Omental fat pad (tissue), 4 donors: ENCODE results near the gene TYMP. TPM values are rescaled to one million over a fixed set of nuclear protein-coding genes. Genes with fewer than 3 reads are reported as not detected.
A peak's percentile ranks its signal among the peaks of the same experiment; 100 is the strongest.

Experiments
- ATAC-seq: fragments of 150-250 bp; one replicate; pipeline ENCODE4 v1.9.1; 2016; ENCODE audit warnings: mild to moderate bottlenecking, moderate library complexity; ENCODE audit not compliant: low FRiP score
- DNase-seq: peaks from one replicate; pipeline ENCODE4 v3.0.0-alpha.2; 2019; ENCODE audit warnings: low spot score
- total RNA-seq, 4 donors: library from RNA; depleted of rRNA; stranded (reverse); fragments of >200 nt; gene quantifications; one replicate each; pipeline ENCODE4 v1.1.0, GENCODE V29; 2016
- TF ChIP-seq, protein P1 (sequence below), 3 donors: fragments of 450-650 bp; IDR thresholded peaks; one replicate each; pipeline ENCODE4 v1.5.1; 2016 to 2017; ENCODE audit warnings: antibody characterized with exemption in 3 of 3, mild to moderate bottlenecking in 3 of 3, moderate library complexity in 2 of 3

Gene TYMP
- total RNA-seq, 4 donors from 2014 or later = 47.9 to 212 (median 144) TPM

DNA sequence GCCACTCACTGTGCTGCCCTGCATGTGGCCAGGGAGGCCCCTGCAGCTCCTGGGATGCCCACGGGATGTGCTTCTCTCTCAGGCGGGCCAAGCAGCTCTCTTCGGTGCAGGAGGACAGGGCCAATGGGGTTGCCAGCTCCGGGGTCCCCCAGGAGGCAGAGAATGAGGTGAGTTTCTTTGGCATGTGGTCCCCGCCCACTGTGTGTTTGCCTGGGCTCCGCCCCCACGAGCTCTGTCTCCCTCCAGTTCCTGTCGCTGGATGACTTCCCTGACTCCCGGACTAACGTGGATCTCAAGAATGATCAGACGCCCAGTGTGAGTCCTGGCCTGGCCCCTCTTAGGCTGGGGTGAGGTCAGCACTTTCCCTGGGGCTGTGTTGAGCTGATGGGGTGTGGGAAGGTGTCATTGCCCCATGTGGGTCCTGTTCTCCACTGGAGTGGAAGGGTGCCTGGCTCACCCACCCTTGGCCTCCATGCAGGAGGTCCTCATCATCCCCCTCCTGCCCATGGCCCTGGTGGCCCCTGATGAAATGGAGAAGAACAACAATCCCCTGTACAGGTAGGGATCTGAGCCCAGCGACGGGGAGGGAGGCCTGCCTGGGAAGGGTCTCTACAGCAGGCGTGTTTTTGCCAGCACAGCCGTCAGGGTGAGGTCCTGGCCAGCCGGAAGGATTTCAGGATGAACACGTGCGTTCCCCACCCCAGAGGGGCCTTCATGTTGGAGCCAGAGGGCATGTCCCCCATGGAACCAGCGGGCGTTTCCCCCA, 12.1 kb downstream of the TYMP start:
- no peak for DNase-seq
- ATAC-seq = no peak
- TF ChIP-seq, protein P1, sequence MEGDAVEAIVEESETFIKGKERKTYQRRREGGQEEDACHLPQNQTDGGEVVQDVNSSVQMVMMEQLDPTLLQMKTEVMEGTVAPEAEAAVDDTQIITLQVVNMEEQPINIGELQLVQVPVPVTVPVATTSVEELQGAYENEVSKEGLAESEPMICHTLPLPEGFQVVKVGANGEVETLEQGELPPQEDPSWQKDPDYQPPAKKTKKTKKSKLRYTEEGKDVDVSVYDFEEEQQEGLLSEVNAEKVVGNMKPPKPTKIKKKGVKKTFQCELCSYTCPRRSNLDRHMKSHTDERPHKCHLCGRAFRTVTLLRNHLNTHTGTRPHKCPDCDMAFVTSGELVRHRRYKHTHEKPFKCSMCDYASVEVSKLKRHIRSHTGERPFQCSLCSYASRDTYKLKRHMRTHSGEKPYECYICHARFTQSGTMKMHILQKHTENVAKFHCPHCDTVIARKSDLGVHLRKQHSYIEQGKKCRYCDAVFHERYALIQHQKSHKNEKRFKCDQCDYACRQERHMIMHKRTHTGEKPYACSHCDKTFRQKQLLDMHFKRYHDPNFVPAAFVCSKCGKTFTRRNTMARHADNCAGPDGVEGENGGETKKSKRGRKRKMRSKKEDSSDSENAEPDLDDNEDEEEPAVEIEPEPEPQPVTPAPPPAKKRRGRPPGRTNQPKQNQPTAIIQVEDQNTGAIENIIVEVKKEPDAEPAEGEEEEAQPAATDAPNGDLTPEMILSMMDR (IDR thresholded peaks at IDR 0.05) = no peak

DNA sequence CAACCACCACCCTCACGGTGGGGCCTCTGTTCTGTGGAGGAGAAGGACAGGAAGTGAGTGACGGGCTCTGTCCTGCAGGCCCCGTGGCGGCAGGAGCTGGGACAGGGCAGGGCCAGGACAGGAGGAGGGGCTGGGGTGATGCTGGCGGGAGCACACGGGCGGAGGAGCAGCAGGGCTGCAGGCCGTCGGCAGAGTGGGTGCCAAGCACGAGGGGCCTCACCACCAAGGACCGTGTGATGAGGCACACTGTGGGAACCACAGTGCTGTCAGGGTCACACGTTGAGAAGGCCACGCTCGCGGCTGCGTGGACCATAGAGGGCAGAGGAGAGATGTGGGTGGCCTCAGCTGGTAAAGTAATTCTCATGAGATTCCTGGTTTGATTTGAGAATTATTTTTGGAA, 12.9 kb downstream of the TYMP start:
- ATAC-seq (no peak), DNase-seq (no peak)
- TF ChIP-seq, protein P1 (IDR thresholded peaks at IDR 0.05) = no peak

DNA sequence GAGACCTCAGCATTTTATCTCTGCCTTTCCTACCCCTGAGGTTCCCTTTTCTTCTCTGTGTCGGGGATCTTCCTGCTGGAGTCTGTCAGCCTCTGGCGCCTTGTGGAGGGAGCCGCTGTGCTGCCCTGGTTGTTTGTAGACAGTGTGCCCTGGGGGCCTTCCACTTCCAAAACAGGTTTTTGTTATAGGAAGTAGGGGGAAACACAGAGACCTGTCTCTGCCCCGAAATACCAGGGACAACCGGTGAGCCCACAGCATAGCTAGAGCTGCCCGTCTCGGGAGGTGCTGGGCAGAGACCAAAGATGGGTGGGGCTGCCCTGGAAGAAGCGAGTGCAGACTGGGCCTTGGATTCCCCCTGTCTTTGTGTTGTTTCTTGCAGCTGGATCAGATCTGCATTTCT, 13.7 kb downstream of the TYMP start:
- ATAC-seq = no peak
- DNase-seq = no peak
- TF ChIP-seq, protein P1 (IDR thresholded peaks at IDR 0.05) = no peak

DNA sequence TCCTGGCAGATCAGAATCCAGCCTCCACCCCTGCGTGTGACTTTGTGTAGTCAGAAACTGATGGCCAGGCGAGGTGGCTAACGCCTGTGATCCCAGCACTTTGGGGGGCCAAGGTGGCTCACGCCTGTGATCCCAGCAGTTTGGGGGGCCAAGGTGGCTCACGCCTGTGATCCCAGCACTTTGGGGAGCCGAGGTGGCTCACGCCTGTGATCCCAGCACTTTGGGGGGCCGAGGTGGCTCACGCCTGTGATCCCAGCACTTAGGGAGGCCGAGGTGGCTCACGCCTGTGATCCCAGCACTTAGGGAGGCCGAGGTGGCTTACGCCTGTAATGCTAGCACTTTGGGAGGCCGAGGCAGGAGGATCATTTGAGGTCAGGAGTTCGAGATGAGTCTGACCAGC, 16.6 kb downstream of the TYMP start:
- DNase-seq (no peak), ATAC-seq (no peak)
- TF ChIP-seq, protein P1 (IDR thresholded peaks at IDR 0.05) = no peak

DNA sequence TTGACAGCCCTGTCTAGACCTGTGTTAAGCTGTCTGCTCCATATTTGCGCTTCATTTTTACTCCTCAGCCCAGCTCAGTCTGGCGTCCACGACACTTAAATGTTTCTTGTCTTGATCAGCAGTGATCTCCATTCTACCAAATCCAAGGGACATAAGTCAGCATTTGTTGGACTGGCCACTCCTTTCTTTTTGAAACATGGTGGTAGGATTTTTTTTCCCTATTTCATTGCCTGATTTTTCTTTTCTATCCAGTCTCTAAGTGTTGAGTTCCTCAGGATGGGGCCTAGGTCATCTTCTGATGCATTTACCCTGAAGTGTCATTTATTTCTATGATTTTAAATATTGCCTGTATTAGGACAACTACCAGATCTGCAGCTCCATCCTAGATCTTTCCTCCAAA, 20.9 kb downstream of the TYMP start:
- TF ChIP-seq, protein P1 (IDR thresholded peaks at IDR 0.05) = no peak
- ATAC-seq (no peak), DNase-seq (no peak)

DNA sequence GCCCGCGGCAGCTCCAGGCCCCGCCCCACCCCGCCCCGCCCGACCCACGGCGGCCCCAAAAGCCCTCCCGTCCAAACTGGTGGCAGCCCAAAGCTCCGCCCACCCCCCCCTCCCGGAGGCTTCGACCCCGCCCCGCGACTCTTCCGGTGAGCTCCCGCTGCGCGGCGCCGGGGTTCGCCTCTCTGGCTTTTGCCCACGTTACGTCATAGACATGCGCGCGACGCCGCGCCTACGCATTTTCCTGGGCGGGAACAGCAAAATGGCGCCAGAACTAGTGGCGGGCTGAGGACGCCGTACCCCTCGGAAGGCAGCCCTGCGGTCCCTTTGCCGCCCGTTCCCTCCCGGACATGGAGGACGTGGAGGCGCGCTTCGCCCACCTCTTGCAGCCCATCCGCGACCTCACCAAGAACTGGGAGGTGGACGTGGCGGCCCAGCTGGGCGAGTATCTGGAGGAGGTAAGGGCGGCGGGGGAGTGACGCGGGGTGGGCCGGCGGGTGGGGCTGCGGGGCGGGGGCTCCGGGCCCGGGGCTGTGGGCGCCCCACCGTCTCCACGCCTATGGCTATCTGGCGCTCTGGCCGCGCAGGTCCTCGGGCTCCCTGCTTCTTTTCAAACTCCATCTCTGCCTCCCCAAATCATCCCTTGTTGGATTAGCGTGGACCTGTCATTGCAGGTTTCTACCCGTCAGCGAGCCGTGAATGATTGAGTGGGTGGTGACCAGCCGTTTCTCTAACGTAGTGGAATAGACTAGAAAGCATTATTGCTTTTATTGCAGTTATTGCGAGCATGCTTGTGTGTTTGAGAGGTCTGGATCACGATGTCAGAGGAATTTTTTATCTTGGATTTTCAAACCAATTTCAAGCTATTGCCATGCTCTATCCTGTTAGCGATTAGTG, 21.6 kb downstream of the TYMP start, which contains the start of gene NCAPH2:
Gene NCAPH2, plus strand, starts transcription at position 234 of the 894 bp plus-strand sequence. Its CDS starts 114 bp downstream, at position 348.
- TF ChIP-seq, protein P1 (IDR thresholded peaks at IDR 0.05) = no peak
- ATAC-seq (peak; percentile 79), DNase-seq (peak; percentile 89)
